Astrocyte (in vitro differentiated cells and primary cell): Measurements from ENCODE around the gene KRTAP4-11. TPM values are rescaled to one million over a fixed set of nuclear protein-coding genes. Genes with fewer than 3 reads are reported as not detected.
"Not testable (repeated sequence)": the region's sequence is repeated elsewhere in the genome, so short reads cannot be mapped to it uniquely, and the experiment has no call there.

ENCODE experiments used
- DNase-seq: peaks from one replicate; pipeline ENCODE4 v3.0.0-alpha.2; 2010; ENCODE audit warnings: low read depth
- FAIRE-seq: peaks from 2 replicates; lab custom pipeline; 2011; peaks lifted over from hg19 to GRCh38; lab: Jason Lieb, UNC
- H2AFZ ChIP-seq: 2 replicates; pipeline ENCODE4 v1.6.0; 2012; ENCODE audit warnings: low read depth, low read length, inconsistent platforms
- H3K27ac ChIP-seq: 2 replicates; pipeline ENCODE4 v1.5.1; 2011; ENCODE audit warnings: low read depth, low read length, inconsistent platforms
- H3K27me3 ChIP-seq: 2 replicates; pipeline ENCODE4 v1.6.0; 2011; ENCODE audit warnings: low read length, inconsistent platforms; ENCODE audit not compliant: insufficient read depth
- H3K36me3 ChIP-seq: 2 replicates; pipeline ENCODE4 v1.5.1; 2011; ENCODE audit warnings: low read length, inconsistent platforms; ENCODE audit not compliant: insufficient read depth
- H3K4me1 ChIP-seq: 2 replicates; pipeline ENCODE4 v1.5.1; 2011; ENCODE audit warnings: low read length, inconsistent platforms; ENCODE audit not compliant: insufficient read depth
- H3K4me2 ChIP-seq: 2 replicates; pipeline ENCODE4 v1.6.0; 2012; ENCODE audit warnings: low read length, inconsistent platforms
- H3K4me3 ChIP-seq: 2 replicates; pipeline ENCODE4 v1.5.1; 2011; ENCODE audit warnings: low read depth, mild to moderate bottlenecking, low read length, inconsistent platforms; ENCODE audit not compliant: insufficient read depth
- H3K79me2 ChIP-seq: 2 replicates; pipeline ENCODE4 v1.6.0; 2012; ENCODE audit warnings: mild to moderate bottlenecking, low read length, inconsistent platforms; ENCODE audit not compliant: insufficient read depth
- H3K9ac ChIP-seq: 2 replicates; pipeline ENCODE4 v1.6.0; 2012; ENCODE audit warnings: mild to moderate bottlenecking, low read length, inconsistent platforms
- H3K9me3 ChIP-seq: 2 replicates; pipeline ENCODE4 v1.5.1; 2012; ENCODE audit warnings: low read depth, mild to moderate bottlenecking, low read length, inconsistent platforms; ENCODE audit not compliant: insufficient read depth
- H4K20me1 ChIP-seq: 2 replicates; pipeline ENCODE4 v1.6.0; 2012; ENCODE audit warnings: low read length, inconsistent platforms; ENCODE audit not compliant: insufficient read depth
- H3K27ac Mint-ChIP-seq: one replicate; pipeline ENCODE4 v1.8.0; 2021; ENCODE audit warnings: mild to moderate bottlenecking, mixed read lengths; ENCODE audit not compliant: unreplicated experiment
- H3K27me3 Mint-ChIP-seq: one replicate; pipeline ENCODE4 v1.8.0; 2021; ENCODE audit warnings: low read depth, mixed read lengths; ENCODE audit not compliant: unreplicated experiment
- H3K36me3 Mint-ChIP-seq: one replicate; pipeline ENCODE4 v1.8.0; 2021; ENCODE audit warnings: low read depth, mixed read lengths; ENCODE audit not compliant: unreplicated experiment
- H3K4me1 Mint-ChIP-seq: one replicate; pipeline ENCODE4 v1.8.0; 2021; ENCODE audit warnings: low read depth, mixed read lengths; ENCODE audit not compliant: unreplicated experiment
- H3K4me3 Mint-ChIP-seq: one replicate; pipeline ENCODE4 v1.8.0; 2021; ENCODE audit warnings: mild to moderate bottlenecking, moderate library complexity, mixed read lengths; ENCODE audit not compliant: unreplicated experiment
- H3K9me3 Mint-ChIP-seq: one replicate; pipeline ENCODE4 v1.8.0; 2021; ENCODE audit warnings: mild to moderate bottlenecking, mixed read lengths; ENCODE audit not compliant: unreplicated experiment
- EZH2 ChIP-seq: IDR thresholded peaks from 2 replicates; pipeline ENCODE4 v1.6.1; 2012; ENCODE audit warnings: mild to moderate bottlenecking, low read length, inconsistent platforms; ENCODE audit not compliant: insufficient read depth
- total RNA-seq: library from RNA; stranded (reverse); gene quantifications from 2 replicates; pipeline ENCODE4 v1.2.1, GENCODE V29; 2021
- TF ChIP-seq, protein P1 (sequence below): IDR thresholded peaks from 2 replicates; pipeline ENCODE4 v1.5.1; 2011; ENCODE audit warnings: low read depth, mild to moderate bottlenecking, inconsistent platforms, low read length, moderate library complexity; ENCODE audit not compliant: insufficient read depth

KRTAP4-11 gene
- total RNA-seq, 1 donor from 2014 or later = not detected

- Histone ChIP-seq H3K4me3 (no peak overlapping the region), H3K9ac (no peak overlapping the region), H3K9me3 (no peaks in the 10 kb centered on the region), H2AFZ (no peak overlapping the region), H3K4me1 (no peaks in the 10 kb centered on the region), H3K79me2 (no peaks in the 10 kb centered on the region), H3K27me3 (no peaks in the 10 kb centered on the region), H3K27ac (no peak overlapping the region), H3K4me2 (no peak overlapping the region), H4K20me1 (no peaks in the 10 kb centered on the region), H3K36me3 (no peaks in the 10 kb centered on the region)
- no peak for TF ChIP-seq EZH2
- TF ChIP-seq, protein P1, sequence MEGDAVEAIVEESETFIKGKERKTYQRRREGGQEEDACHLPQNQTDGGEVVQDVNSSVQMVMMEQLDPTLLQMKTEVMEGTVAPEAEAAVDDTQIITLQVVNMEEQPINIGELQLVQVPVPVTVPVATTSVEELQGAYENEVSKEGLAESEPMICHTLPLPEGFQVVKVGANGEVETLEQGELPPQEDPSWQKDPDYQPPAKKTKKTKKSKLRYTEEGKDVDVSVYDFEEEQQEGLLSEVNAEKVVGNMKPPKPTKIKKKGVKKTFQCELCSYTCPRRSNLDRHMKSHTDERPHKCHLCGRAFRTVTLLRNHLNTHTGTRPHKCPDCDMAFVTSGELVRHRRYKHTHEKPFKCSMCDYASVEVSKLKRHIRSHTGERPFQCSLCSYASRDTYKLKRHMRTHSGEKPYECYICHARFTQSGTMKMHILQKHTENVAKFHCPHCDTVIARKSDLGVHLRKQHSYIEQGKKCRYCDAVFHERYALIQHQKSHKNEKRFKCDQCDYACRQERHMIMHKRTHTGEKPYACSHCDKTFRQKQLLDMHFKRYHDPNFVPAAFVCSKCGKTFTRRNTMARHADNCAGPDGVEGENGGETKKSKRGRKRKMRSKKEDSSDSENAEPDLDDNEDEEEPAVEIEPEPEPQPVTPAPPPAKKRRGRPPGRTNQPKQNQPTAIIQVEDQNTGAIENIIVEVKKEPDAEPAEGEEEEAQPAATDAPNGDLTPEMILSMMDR = no peak
- Mint-ChIP-seq H3K27ac (no peak overlapping the region), H3K4me1 (no peaks in the 10 kb centered on the region), H3K36me3 (no peaks in the 10 kb centered on the region), H3K9me3 (no peaks in the 10 kb centered on the region), H3K27me3 (peaks cover 5% of the 10 kb centered on the region), H3K4me3 (no peak overlapping the region)
- DNase-seq (no peak), FAIRE-seq (no peak)
These were observed 33.4 kb upstream of the KRTAP4-11 start for GRCh38 chr17:41151525-41151924.

DNA sequence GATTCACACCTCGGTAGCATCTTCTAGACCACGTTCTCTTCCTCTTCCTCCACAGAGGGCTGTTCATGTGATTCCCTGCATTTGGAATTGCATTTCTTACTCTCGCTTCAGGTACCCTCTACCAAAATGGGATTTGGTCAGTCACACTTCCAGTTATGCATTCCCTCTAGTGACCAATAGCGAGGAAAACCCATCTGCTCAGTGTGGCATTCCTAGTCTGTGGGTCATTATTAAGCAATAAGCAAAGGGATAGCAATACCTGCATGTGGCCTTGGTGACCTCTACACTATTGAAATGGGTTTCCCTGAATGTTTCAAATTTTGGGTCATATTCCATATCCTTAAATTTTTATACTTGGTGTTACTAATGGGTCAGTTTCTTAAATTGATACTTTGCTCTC, 31.9 kb upstream of the KRTAP4-11 start:
- Mint-ChIP-seq H3K4me3 (no peak overlapping the region), H3K27ac (no peak overlapping the region), H3K9me3 (no peaks in the 10 kb centered on the region), H3K27me3 (peaks cover 5% of the 10 kb centered on the region), H3K36me3 (no peaks in the 10 kb centered on the region), H3K4me1 (no peaks in the 10 kb centered on the region)
- DNase-seq (no peak), FAIRE-seq (no peak)
- no peak for TF ChIP-seq EZH2
- TF ChIP-seq, protein P1 = no peak
- no peaks in the 10 kb centered on the region for H3K4me1 ChIP-seq
- no peaks in the 10 kb centered on the region for H3K36me3 ChIP-seq
- H3K4me3 ChIP-seq = no peak overlapping the region
- H3K27ac ChIP-seq = no peak overlapping the region
- H3K9me3 ChIP-seq = no peaks in the 10 kb centered on the region
- no peak overlapping the region for H2AFZ ChIP-seq
- H3K27me3 ChIP-seq = no peaks in the 10 kb centered on the region
- no peak overlapping the region for H3K4me2 ChIP-seq
- no peak overlapping the region for H3K9ac ChIP-seq
- H4K20me1 ChIP-seq = no peaks in the 10 kb centered on the region
- no peaks in the 10 kb centered on the region for H3K79me2 ChIP-seq

- no peak within 1 kb of the TSS for H3K9ac ChIP-seq
- no peak within 1 kb of the TSS for H3K27ac Mint-ChIP-seq
- no peak within 1 kb of the TSS for H2AFZ ChIP-seq
- H3K4me2 ChIP-seq = no peak within 1 kb of the TSS
- DNase-seq (no peak), FAIRE-seq (no peak)
- H3K4me3 Mint-ChIP-seq = no peak within 1 kb of the TSS
- H3K9me3 ChIP-seq = no peaks in the 10 kb centered on the region
- no peaks in the 10 kb centered on the region for H3K79me2 ChIP-seq
- no peak within 1 kb of the TSS for H3K27ac ChIP-seq
- H3K36me3 Mint-ChIP-seq = no peaks in the 10 kb centered on the region
- H4K20me1 ChIP-seq = no peaks in the 10 kb centered on the region
- no peak within 1 kb of the TSS for H3K4me3 ChIP-seq
- TF ChIP-seq EZH2 = no peak
- TF ChIP-seq, protein P1 = no peak
- no peaks in the 10 kb centered on the region for H3K4me1 ChIP-seq
- H3K4me1 Mint-ChIP-seq = no peaks in the 10 kb centered on the region
- peaks cover 5% of the 10 kb centered on the region for H3K27me3 Mint-ChIP-seq
- H3K9me3 Mint-ChIP-seq = no peaks in the 10 kb centered on the region
- no peaks in the 10 kb centered on the region for H3K36me3 ChIP-seq
- H3K27me3 ChIP-seq = no peaks in the 10 kb centered on the region
These were observed 31.4 kb upstream of the KRTAP4-11 start, which contains the start of gene KRTAP4-5 for GRCh38 chr17:41149652-41149985. KRTAP4-5 (minus strand) TSS chr17:41149825; CDS start chr17:41149767, 58 bp downstream.

DNA sequence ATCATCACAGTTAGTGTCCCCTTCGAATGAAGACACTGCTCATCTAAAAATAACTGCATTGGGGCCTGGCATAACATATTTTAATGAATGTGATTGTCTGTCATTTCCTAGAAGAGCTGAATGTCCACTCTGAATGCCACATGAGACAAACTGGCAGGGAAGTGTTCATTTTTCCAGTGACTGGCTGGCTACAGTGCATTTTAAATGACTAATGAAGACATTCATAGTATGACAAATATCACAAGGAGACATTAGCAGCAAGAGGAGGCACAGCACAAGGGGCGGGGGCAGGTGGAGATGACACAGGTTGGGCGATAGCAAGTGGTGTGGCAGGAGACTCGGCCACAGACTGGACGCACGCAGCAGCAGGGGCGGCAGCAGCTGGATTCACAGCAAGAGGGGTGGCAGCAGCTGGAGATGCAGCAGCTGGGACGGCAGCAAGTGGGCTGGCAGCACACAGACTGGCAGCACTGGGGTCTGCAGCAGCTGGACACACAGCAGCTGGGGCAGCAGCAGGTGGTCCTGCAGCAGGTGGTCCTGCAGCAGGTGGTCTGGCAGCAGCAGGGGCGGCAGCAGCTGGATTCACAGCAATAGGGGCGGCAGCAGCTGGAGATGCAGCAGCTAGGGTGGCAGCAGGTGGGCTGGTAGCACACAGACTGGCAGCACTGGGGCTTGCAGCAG, 30.9 kb upstream of the KRTAP4-11 start:
- DNase-seq, H3K4me1 ChIP-seq, H3K36me3 ChIP-seq, H2AFZ ChIP-seq, H3K36me3 Mint-ChIP-seq, H3K4me3 Mint-ChIP-seq, H3K4me1 Mint-ChIP-seq, H3K79me2 ChIP-seq, H3K4me3 ChIP-seq, H3K27me3 Mint-ChIP-seq, H3K27me3 ChIP-seq, H3K27ac ChIP-seq, H4K20me1 ChIP-seq, H3K27ac Mint-ChIP-seq, FAIRE-seq, H3K4me2 ChIP-seq, H3K9ac ChIP-seq, H3K9me3 ChIP-seq, H3K9me3 Mint-ChIP-seq: not testable (repeated sequence)
